Measurements from ENCODE around the gene ARMC10.

- no peak for TF ChIP-seq CTCF (IDR thresholded peaks at IDR 0.05)
- TF ChIP-seq POLR2AphosphoS5 (IDR thresholded peaks at IDR 0.05), result no peak
- TF ChIP-seq POLR2A (IDR thresholded peaks at IDR 0.05), result no peak
Observed at GRCh38 chr7:103063895-103064294, 11.0 kb upstream of the ARMC10 start.

All from gastroesophageal sphincter (tissue), 3 donors.